Measurements from ENCODE around the gene HES4. TPM values are rescaled to one million over a fixed set of nuclear protein-coding genes. Genes with fewer than 3 reads are reported as not detected.
A peak's percentile ranks its signal among the peaks of the same experiment; 100 is the strongest.

HES4 gene
- total and polyA plus RNA-seq, 2 of the 13 experiments (the other 11 are each of a cell fraction or from before 2014, with no cell fraction given), result 8.8 to 10.6 TPM

- TF ChIP-seq HOXA9 (CRISPR knock-in tag; IDR thresholded peaks at IDR 0.05; ENCODE audit: borderline replicate concordance), result no peak
- TF ChIP-seq ZNF17 (CRISPR knock-in tag; IDR thresholded peaks at IDR 0.05), result no peak
- no peak for TF ChIP-seq KDM3A (CRISPR knock-in tag; IDR thresholded peaks at IDR 0.05; ENCODE audit: low read depth)
- no peak for TF ChIP-seq ZBTB42 (CRISPR knock-in tag; IDR thresholded peaks at IDR 0.05)
- no peak for TF ChIP-seq BRD4 (CRISPR knock-in tag; IDR thresholded peaks at IDR 0.05)
- no peak for TF ChIP-seq ARID2 (CRISPR knock-in tag; IDR thresholded peaks at IDR 0.05; ENCODE audit: borderline replicate concordance)
- 0 out of 2 replicates have a peak, but pooled peaks have one; percentile 54 for TF ChIP-seq ZNF414 (CRISPR knock-in tag; IDR thresholded peaks at IDR 0.05)
- TF ChIP-seq IKZF5 (CRISPR knock-in tag; IDR thresholded peaks at IDR 0.05), result peak; percentile 39; the same call in 1 of the 2 replicates
- 0 out of 2 replicates have a peak, but pooled peaks have one; percentile 23 for TF ChIP-seq ZBTB20 (CRISPR knock-in tag; IDR thresholded peaks at IDR 0.05; ENCODE audit: borderline replicate concordance, low read depth)
- no peak for TF ChIP-seq NFIC (IDR thresholded peaks at IDR 0.05; ENCODE audit: low read length)
- TF ChIP-seq ZNF790 (CRISPR knock-in tag; IDR thresholded peaks at IDR 0.05; ENCODE audit: borderline replicate concordance), result no peak
- no peak for TF ChIP-seq TFE3 (CRISPR knock-in tag; IDR thresholded peaks at IDR 0.05)
- no peak for TF ChIP-seq RBM39 (IDR thresholded peaks at IDR 0.05; ENCODE audit: low read depth, low read length, poor library complexity, severe bottlenecking)
- no peak for TF ChIP-seq BORCS8-MEF2B (CRISPR knock-in tag; IDR thresholded peaks at IDR 0.05)
- TF ChIP-seq ZNF792 (CRISPR knock-in tag; IDR thresholded peaks at IDR 0.05), result no peak
- TF ChIP-seq ZNF484 (CRISPR knock-in tag; IDR thresholded peaks at IDR 0.05; ENCODE audit: borderline replicate concordance, low read depth), result no peak
- no peak for TF ChIP-seq NFKB2 (CRISPR knock-in tag; IDR thresholded peaks at IDR 0.05; ENCODE audit: borderline replicate concordance)
- no peak for TF ChIP-seq SCMH1 (CRISPR knock-in tag; IDR thresholded peaks at IDR 0.05; ENCODE audit: borderline replicate concordance)
- TF ChIP-seq NFE2L2 (IDR thresholded peaks at IDR 0.05; ENCODE audit: low read length), result no peak
- TF ChIP-seq ATF7-NPFF (CRISPR knock-in tag; IDR thresholded peaks at IDR 0.05; ENCODE audit: low read depth), result peak; percentile 56; the same call in 1 of the 2 replicates
- no peak for TF ChIP-seq ATF5 (CRISPR knock-in tag; IDR thresholded peaks at IDR 0.05; ENCODE audit: low read depth)
- TF ChIP-seq ZNF652 (CRISPR knock-in tag; IDR thresholded peaks at IDR 0.05; ENCODE audit: borderline replicate concordance, low read depth), result no peak
- TF ChIP-seq ZNF619 (CRISPR knock-in tag; IDR thresholded peaks at IDR 0.05), result no peak
- no peak for TF ChIP-seq MXD3 (CRISPR knock-in tag; IDR thresholded peaks at IDR 0.05)
Observed at GRCh38 chr1:960363-961131, 39.4 kb downstream of the HES4 start, which contains the start of gene KLHL17 (continued).

All from HepG2 (cell line).